Vagina (tissue), 2 donors: ENCODE results near the gene TFF1.

Source experiments
- POLR2A ChIP-seq, 2 donors: fragments of 450-650 bp; IDR thresholded peaks; one replicate each; pipeline ENCODE4 v1.6.1; 2017; ENCODE audit warnings: antibody characterized with exemption in 2 of 2, mild to moderate bottlenecking in 2 of 2, moderate library complexity in 2 of 2
- POLR2AphosphoS5 ChIP-seq, 2 donors: sonication (generic); formaldehyde crosslinking; IDR thresholded peaks; one replicate each; pipeline ENCODE4 v1.9.0; 2017; ENCODE audit warnings: antibody characterized with exemption in 2 of 2, mild to moderate bottlenecking in 2 of 2, low read depth in 1 of 2; ENCODE audit not compliant: insufficient read depth in 1 of 2
- TF ChIP-seq, protein P1 (sequence below), 3 experiments: fragments of 450-650 bp in 2 of 3; fragments of 200-600 bp in 1 of 3; sonication (generic) in 1 of 3; IDR thresholded peaks; one replicate each; pipeline ENCODE4 v1.5.1; 2017 to 2019; ENCODE audit warnings: antibody characterized with exemption in 3 of 3, mild to moderate bottlenecking in 2 of 3, moderate library complexity in 2 of 3

DNA sequence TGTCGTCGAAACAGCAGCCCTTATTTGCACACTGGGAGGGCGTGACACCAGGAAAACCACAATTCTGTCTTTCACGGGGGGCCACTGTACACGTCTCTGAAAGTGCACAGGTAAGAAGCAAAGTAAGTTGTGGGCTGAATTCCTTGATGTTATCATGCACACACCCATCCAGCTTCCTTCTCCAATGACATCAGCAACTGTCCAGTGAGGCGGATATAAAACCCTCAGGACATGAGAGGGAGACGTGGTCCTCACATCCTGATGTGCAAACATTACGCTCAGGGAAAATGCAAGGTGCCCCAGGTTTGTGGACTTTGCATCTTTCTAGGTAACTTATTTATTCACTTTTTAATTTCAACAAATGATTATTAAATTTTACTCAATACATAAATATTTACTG lies 3.0 kb downstream of the TFF1 start:
- TF ChIP-seq, protein P1, sequence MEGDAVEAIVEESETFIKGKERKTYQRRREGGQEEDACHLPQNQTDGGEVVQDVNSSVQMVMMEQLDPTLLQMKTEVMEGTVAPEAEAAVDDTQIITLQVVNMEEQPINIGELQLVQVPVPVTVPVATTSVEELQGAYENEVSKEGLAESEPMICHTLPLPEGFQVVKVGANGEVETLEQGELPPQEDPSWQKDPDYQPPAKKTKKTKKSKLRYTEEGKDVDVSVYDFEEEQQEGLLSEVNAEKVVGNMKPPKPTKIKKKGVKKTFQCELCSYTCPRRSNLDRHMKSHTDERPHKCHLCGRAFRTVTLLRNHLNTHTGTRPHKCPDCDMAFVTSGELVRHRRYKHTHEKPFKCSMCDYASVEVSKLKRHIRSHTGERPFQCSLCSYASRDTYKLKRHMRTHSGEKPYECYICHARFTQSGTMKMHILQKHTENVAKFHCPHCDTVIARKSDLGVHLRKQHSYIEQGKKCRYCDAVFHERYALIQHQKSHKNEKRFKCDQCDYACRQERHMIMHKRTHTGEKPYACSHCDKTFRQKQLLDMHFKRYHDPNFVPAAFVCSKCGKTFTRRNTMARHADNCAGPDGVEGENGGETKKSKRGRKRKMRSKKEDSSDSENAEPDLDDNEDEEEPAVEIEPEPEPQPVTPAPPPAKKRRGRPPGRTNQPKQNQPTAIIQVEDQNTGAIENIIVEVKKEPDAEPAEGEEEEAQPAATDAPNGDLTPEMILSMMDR (IDR thresholded peaks at IDR 0.05): no peak
- no peak for TF ChIP-seq POLR2AphosphoS5 (IDR thresholded peaks at IDR 0.05; ENCODE audit: insufficient read depth in 1 of 2, low read depth in 1 of 2)
- no peak for TF ChIP-seq POLR2A (IDR thresholded peaks at IDR 0.05)
